Activated CD4-positive, alpha-beta T cell treated with anti-CD3 and anti-CD28 coated beads, Interleukin-2, amount 10 ng/mL, durations not matched to agents 24 days and 14 days (primary cell): ENCODE results near the gene SEC14L2. TPM values are rescaled to one million over a fixed set of nuclear protein-coding genes. Genes with fewer than 3 reads are reported as not detected.
"Not testable (repeated sequence)": the region's sequence is repeated elsewhere in the genome, so short reads cannot be mapped to it uniquely, and the experiment has no call there.

Experiments
- DNase-seq: peaks from one replicate; pipeline ENCODE4 v3.0.0; 2022
- H3K27ac Mint-ChIP-seq: one replicate; pipeline ENCODE4 v1.8.0; 2022; ENCODE audit warnings: mild to moderate bottlenecking, mixed read lengths
- H3K27me3 Mint-ChIP-seq: one replicate; pipeline ENCODE4 v1.8.0; 2022; ENCODE audit warnings: mixed read lengths
- H3K36me3 Mint-ChIP-seq: one replicate; pipeline ENCODE4 v1.8.0; 2022; ENCODE audit warnings: low read depth, mild to moderate bottlenecking, mixed read lengths
- H3K4me1 Mint-ChIP-seq: one replicate; pipeline ENCODE4 v1.8.0; 2021; ENCODE audit warnings: mixed read lengths
- H3K4me3 Mint-ChIP-seq: one replicate; pipeline ENCODE4 v1.8.0; 2022; ENCODE audit warnings: mild to moderate bottlenecking, moderate library complexity, mixed read lengths
- H3K9me3 Mint-ChIP-seq: one replicate; pipeline ENCODE4 v1.8.0; 2021; ENCODE audit warnings: mixed read lengths
- intact Hi-C: fragments of 100-400 bp; cut with micrococcal nuclease; formaldehyde crosslinking; loops from one replicate; pipeline ENCODE4 v1.15.1; 2023
- total RNA-seq: library from RNA; stranded (reverse); gene quantifications from 2 replicates; pipeline ENCODE4 v1.2.3, GENCODE V29; 2022

Gene SEC14L2
- total RNA-seq, 1 donor from 2014 or later = 26.7 TPM

DNA sequence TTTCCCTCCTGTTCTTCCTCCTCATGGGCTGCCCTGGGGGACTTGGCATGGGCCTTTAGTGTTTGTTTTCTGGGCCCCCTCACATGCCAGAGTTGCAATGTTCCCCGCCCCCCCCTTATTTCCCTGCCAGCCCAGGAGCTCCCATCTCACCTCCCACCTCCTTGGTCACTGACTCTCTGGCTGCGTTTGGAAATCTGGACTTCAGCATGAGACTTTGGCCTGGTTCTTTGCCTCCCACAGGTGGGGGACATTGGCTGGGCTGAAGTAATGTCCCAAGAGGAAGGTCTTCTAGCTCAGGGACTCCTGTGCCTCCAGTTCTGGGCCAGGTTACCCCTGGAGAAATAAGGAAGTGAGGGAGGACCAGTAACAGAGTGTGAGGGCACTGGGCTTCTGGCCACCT lies 35.7 kb downstream of the SEC14L2 start:
- Mint-ChIP-seq H3K27me3 (no peaks in the 10 kb centered on the region), H3K4me1 (peaks cover 21% of the 10 kb centered on the region), H3K4me3 (no peak overlapping the region), H3K36me3 (peaks cover 33% of the 10 kb centered on the region), H3K27ac (no peak overlapping the region), H3K9me3 (peaks cover 20% of the 10 kb centered on the region)
- intact Hi-C loops = no loop called here
- no peak for DNase-seq

- Mint-ChIP-seq H3K27me3 (peaks cover 1% of the 10 kb centered on the region), H3K4me1 (peaks cover 19% of the 10 kb centered on the region), H3K27ac (no peak overlapping the region), H3K4me3 (no peak overlapping the region), H3K36me3 (peaks cover 28% of the 10 kb centered on the region), H3K9me3 (peaks cover 20% of the 10 kb centered on the region)
- intact Hi-C loops = no loop called here
- no peak for DNase-seq
Observed at GRCh38 chr22:30433227-30433626, 36.4 kb downstream of the SEC14L2 start.

GRCh38 chr22:30433773-30434172 lies 37.0 kb downstream of the SEC14L2 start:
- peaks cover 23% of the 10 kb centered on the region for H3K36me3 Mint-ChIP-seq
- peaks cover 3% of the 10 kb centered on the region for H3K27me3 Mint-ChIP-seq
- DNase-seq = no peak
- intact Hi-C loops = no loop called here
- H3K9me3 Mint-ChIP-seq = peaks cover 20% of the 10 kb centered on the region
- no peak overlapping the region for H3K27ac Mint-ChIP-seq
- H3K4me3 Mint-ChIP-seq = no peak overlapping the region
- peaks cover 19% of the 10 kb centered on the region for H3K4me1 Mint-ChIP-seq

DNA sequence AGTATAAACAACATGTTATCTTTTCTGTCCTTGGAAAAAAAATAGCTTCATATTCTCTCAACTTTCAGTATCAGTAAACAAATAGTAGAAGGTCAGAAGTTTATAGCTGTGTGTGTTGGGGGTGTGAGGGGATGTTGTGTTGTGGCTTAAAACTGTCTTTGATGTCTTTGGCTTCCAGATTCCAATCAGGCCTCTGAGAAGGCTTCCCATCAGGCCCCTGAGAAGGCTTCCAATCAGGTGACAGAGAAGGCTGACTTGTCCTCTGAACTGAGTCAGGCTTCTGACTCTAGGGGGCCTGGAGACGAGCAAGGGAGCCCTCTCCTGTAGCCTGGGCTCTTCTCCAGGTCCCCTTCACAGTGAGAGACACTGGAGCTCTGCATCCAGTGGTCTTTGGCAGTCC lies 38.0 kb downstream of the SEC14L2 start:
- no peak for DNase-seq
- peaks cover 20% of the 10 kb centered on the region for H3K36me3 Mint-ChIP-seq
- H3K4me1 Mint-ChIP-seq = peaks cover 19% of the 10 kb centered on the region
- peak overlapping the region; percentile 41 for H3K4me3 Mint-ChIP-seq
- peaks cover 20% of the 10 kb centered on the region for H3K9me3 Mint-ChIP-seq
- intact Hi-C loops = loop anchor here (1.0 kb wide), 1 partner anchor 9 kb away; no protein-coding TSS in a partner anchor
- H3K27me3 Mint-ChIP-seq = peaks cover 3% of the 10 kb centered on the region
- peak overlapping the region; percentile 94 for H3K27ac Mint-ChIP-seq

GRCh38 chr22:30435674-30436126 lies 38.9 kb downstream of the SEC14L2 start:
- H3K27ac Mint-ChIP-seq = peak overlapping the region; percentile 94
- peaks cover 21% of the 10 kb centered on the region for H3K4me1 Mint-ChIP-seq
- intact Hi-C loops = loop anchor here (1.0 kb wide), 1 partner anchor 9 kb away; no protein-coding TSS in a partner anchor
- peak overlapping the region; percentile 79 for H3K4me3 Mint-ChIP-seq
- peaks cover 18% of the 10 kb centered on the region for H3K36me3 Mint-ChIP-seq
- H3K9me3 Mint-ChIP-seq = peaks cover 20% of the 10 kb centered on the region
- DNase-seq = peak; percentile 90
- peaks cover 8% of the 10 kb centered on the region for H3K27me3 Mint-ChIP-seq

- peaks cover 24% of the 10 kb centered on the region for H3K4me1 Mint-ChIP-seq
- peaks cover 12% of the 10 kb centered on the region for H3K27me3 Mint-ChIP-seq
- no peak for DNase-seq
- peak overlapping the region; percentile 94 for H3K27ac Mint-ChIP-seq
- intact Hi-C loops = no loop called here
- H3K4me3 Mint-ChIP-seq = peak overlapping the region; percentile 79
- H3K36me3 Mint-ChIP-seq = peaks cover 18% of the 10 kb centered on the region
- peaks cover 20% of the 10 kb centered on the region for H3K9me3 Mint-ChIP-seq
Observed at GRCh38 chr22:30436196-30436595, 39.4 kb downstream of the SEC14L2 start.

DNA sequence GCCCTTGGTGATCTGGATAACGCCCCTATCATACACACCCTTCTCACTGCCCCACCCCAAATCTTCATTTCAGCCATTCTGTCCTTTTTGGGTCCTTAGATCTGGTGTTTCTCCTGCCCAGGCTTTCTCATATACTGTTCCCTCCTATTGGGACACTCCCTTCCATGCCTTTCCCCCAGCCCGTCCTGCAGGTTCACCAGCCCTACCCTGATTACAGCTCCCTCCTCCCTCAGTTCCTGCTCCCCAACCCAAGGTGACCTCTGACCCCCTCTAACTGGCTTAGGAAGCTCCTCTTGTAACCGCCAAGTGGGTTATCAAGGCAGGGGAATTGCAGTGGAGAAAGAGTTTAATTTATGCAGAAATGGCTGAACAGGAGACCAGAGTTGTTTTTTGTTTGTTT lies 41.7 kb downstream of the SEC14L2 start:
- Mint-ChIP-seq H3K9me3 (peaks cover 23% of the 10 kb centered on the region), H3K27ac (no peak overlapping the region), H3K4me1 (peaks cover 38% of the 10 kb centered on the region), H3K27me3 (peaks cover 19% of the 10 kb centered on the region), H3K36me3 (peaks cover 24% of the 10 kb centered on the region), H3K4me3 (no peak overlapping the region)
- no peak for DNase-seq
- intact Hi-C loops = no loop called here

DNA sequence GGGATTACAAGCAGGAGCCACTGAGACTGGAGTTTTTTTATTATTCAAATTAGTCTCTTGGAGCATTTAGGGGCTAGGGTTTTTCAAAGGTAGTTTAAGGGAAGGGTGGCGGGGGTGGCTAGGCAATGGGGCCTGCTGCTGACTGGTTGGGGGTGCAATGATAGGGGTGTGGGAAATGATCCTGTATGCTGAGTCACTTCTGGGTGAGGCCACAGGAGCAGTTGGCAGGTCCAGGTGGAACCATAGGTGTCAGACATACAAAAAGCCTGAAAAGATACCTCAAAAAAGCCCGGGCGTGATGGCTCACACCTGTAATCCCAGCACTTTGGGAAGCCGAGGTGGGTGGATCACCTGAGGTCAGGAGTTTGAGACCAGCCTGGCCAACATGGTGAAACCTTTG lies 42.4 kb downstream of the SEC14L2 start:
- no peak for DNase-seq
- intact Hi-C loops = no loop called here
- Mint-ChIP-seq H3K4me1 (peaks cover 37% of the 10 kb centered on the region), H3K9me3 (peaks cover 23% of the 10 kb centered on the region), H3K36me3 (peaks cover 22% of the 10 kb centered on the region), H3K27ac (no peak overlapping the region), H3K27me3 (peaks cover 19% of the 10 kb centered on the region), H3K4me3 (no peak overlapping the region)

GRCh38 chr22:30439836-30440235 lies 43.0 kb downstream of the SEC14L2 start:
- Mint-ChIP-seq H3K4me3 (no peak overlapping the region), H3K27me3 (peaks cover 19% of the 10 kb centered on the region), H3K36me3 (peaks cover 17% of the 10 kb centered on the region), H3K27ac (no peak overlapping the region), H3K9me3 (peaks cover 19% of the 10 kb centered on the region), H3K4me1 (peaks cover 33% of the 10 kb centered on the region)
- no peak for DNase-seq
- intact Hi-C loops = no loop called here

DNA sequence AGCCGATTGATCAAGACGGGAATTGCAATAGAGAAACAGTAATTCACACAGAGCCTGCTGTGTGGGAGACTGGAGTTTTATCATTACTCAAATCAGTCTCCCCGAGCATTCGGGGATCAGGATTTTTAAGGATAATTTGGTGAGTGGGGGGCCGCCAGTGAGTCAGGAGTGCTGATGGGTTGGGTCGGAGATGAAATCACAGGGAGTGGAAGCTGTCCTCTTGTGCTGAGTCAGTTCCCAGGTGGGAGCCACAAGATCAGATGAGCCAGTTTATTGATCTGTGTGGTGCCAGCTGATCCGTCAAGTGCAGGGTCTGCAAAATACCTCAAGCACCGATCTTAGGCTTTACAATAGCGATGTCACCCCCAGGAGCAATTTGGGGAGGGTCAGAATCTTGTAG lies 44.3 kb downstream of the SEC14L2 start:
- H3K4me1 Mint-ChIP-seq = peaks cover 23% of the 10 kb centered on the region
- H3K27me3 Mint-ChIP-seq = peaks cover 23% of the 10 kb centered on the region
- peaks cover 8% of the 10 kb centered on the region for H3K9me3 Mint-ChIP-seq
- H3K36me3 Mint-ChIP-seq = peaks cover 8% of the 10 kb centered on the region
- DNase-seq = no peak
- no peak overlapping the region for H3K4me3 Mint-ChIP-seq
- intact Hi-C loops = no loop called here
- H3K27ac Mint-ChIP-seq = no peak overlapping the region

DNA sequence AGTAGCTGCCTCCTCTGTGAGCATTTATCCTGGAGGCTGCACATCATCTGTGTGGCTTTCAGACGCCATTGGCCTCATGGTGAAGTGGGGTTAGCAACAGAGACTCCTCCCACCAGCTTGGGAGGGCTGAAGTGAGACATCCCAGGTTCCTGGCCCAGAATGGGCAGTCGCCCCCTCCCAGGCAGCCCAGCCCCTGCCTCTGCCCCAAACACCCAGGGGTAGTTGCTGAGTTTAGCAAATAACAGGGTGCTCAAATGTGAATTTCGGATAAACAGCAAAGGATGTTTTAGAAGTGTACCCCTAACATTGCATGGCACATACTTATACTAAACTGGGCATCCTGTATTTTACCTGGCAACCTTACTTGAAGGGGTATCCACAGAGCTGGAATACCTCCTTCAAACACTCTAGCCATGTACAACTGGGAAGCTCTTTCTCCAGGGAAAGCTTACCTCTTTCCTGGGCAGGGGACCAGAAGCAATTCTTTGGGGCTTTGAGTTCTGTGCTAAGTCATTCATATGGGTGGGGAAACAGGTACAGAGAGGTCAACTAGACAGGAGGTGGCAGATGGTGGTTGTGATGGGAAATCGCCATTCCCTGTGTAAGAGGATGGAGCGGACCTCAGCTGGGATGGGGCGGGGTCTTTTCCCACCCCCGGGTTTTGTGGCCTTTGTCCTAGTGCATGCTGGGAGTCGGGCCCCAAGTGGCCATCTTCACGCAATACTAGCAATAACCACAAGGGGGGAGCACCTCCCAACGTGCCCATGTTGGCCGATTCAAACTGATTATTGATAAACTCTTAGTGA lies 48.0 kb downstream of the SEC14L2 start:
- peaks cover 24% of the 10 kb centered on the region for H3K27me3 Mint-ChIP-seq
- no peak overlapping the region for H3K4me3 Mint-ChIP-seq
- H3K36me3 Mint-ChIP-seq = peaks cover 6% of the 10 kb centered on the region
- DNase-seq = peak; percentile 87
- peaks cover 3% of the 10 kb centered on the region for H3K9me3 Mint-ChIP-seq
- intact Hi-C loops = loop anchor here (2.0 kb wide), 1 partner anchor 40 kb away; no protein-coding TSS in a partner anchor
- no peak overlapping the region for H3K27ac Mint-ChIP-seq
- peaks cover 23% of the 10 kb centered on the region for H3K4me1 Mint-ChIP-seq

GRCh38 chr22:30445438-30446145 lies 48.8 kb downstream of the SEC14L2 start:
- Mint-ChIP-seq H3K27me3 (peaks cover 19% of the 10 kb centered on the region), H3K27ac (no peak overlapping the region), H3K36me3 (peaks cover 6% of the 10 kb centered on the region), H3K4me3 (no peak overlapping the region), H3K4me1 (peaks cover 21% of the 10 kb centered on the region), H3K9me3 (peaks cover 3% of the 10 kb centered on the region)
- intact Hi-C loops = loop anchor here (2.0 kb wide), 1 partner anchor 39 kb away; no protein-coding TSS in a partner anchor
- DNase-seq = no peak

- Mint-ChIP-seq H3K4me3 (no peak overlapping the region), H3K36me3 (peaks cover 3% of the 10 kb centered on the region), H3K9me3 (peaks cover 3% of the 10 kb centered on the region), H3K27ac (no peak overlapping the region), H3K4me1 (peaks cover 9% of the 10 kb centered on the region), H3K27me3 (peaks cover 15% of the 10 kb centered on the region)
- DNase-seq = no peak
- intact Hi-C loops = no loop called here
Observed at GRCh38 chr22:30447656-30448055, 50.8 kb downstream of the SEC14L2 start.

- H3K9me3 Mint-ChIP-seq, H3K4me1 Mint-ChIP-seq, H3K36me3 Mint-ChIP-seq, H3K4me3 Mint-ChIP-seq, DNase-seq, H3K27ac Mint-ChIP-seq, intact Hi-C loops, H3K27me3 Mint-ChIP-seq: not testable (repeated sequence)
Observed at GRCh38 chr22:30451488-30451887, 54.7 kb downstream of the SEC14L2 start.
